ENCODE data around the gene PPM1N.

GRCh38 chr19:45468159-45468651, 30.0 kb upstream of the PPM1N start:
- TF ChIP-seq CTCF (IDR thresholded peaks at IDR 0.05) (no peak), HDAC2 (IDR thresholded peaks at IDR 0.05) (no peak), CBX2 (IDR thresholded peaks at IDR 0.05; ENCODE audit: borderline replicate concordance, low read depth) (no peak), MAZ (IDR thresholded peaks at IDR 0.05; ENCODE audit: borderline replicate concordance, low read depth, low read length) (no peak)
